ENCODE data around the gene CDCA8.

GRCh38 chr1:37691497-37692077, 729 bp upstream of the CDCA8 start:
- no peak for TF ChIP-seq CTCF (conservative IDR thresholded peaks at IDR 0.05; ENCODE audit: low read depth, low read length)
- TF ChIP-seq EZH2 (IDR thresholded peaks at IDR 0.05; ENCODE audit: borderline replicate concordance, low read depth, low read length, poor library complexity, severe bottlenecking): no peak

Measured in A673 (cell line).